ENCODE data around the gene MFSD11. TPM values are rescaled to one million over a fixed set of nuclear protein-coding genes. Genes with fewer than 3 reads are reported as not detected.
"Not testable (repeated sequence)": the region's sequence is repeated elsewhere in the genome, so short reads cannot be mapped to it uniquely, and the experiment has no call there.

Gene MFSD11
- total RNA-seq, 1 donor from 2014 or later: 29.0 TPM

DNA sequence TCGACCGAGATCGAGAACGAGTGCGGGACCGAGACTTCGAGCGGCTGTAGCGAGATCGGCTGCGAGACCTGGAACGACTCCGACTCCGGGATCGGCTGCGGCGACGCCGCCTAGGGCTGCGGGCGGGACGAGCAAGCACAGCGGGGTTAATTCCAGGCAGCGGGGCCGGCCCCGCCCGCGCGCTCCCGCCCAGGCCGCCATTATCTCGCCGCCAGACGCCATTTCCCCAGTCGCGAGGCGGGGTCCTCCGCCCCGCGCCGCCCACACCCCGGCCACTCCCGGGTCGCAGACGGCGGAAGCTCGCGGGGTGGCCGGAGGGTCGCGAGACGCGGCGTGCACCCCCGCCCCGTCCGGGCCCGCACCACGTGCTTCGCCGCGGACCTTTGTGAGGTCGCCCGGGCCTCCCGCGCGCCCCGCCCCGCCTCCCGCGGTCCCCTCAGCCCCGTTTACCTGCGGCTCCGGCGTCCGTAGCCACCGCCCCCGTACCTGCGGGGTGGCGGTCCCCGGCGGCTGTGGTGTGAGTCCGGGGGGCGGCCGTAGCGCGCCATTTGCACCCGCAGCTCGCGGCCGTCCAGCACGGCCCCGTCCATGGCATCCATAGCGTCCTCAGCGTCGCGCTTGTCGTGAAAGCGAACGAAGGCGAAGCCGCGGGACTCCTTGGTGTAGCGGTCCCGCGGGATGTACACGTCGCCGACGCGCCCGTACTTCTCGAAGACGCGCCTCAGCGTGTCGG is 1.4 kb upstream of the MFSD11 start:
- H3K4me1 Mint-ChIP-seq (ENCODE audit: unreplicated experiment): peaks cover 44% of the 10 kb centered on the region
- no peaks in the 10 kb centered on the region for H3K27me3 Mint-ChIP-seq

DNA sequence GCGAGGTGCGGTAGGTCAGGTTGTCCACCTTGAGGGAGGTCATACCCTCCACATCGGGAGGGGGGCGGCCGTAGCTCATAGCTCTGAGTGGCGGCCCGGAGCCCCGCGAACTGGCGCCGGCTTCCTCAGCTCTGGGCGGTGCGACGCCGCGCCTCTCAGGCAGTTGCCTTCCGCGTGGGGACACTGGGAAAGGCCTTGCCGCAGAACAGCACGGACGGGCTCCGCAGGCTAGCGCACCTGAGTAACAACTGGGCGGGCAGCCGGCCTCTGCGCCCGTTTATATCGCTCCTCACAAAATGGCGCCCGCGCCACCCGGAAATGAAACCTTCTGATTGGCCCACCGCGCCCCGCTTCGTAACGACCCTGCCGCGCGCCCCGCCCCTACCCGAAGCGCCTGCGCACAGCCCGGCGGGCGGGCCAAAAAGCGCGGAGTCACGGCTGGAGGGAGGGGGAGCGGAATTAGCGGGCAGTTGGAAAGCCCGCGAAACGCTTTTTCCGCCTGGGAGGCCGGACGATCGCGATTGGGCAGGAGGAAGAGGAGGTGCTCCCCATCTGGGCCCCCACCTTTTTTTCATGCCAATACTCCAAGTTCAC is 740 bp upstream of the MFSD11 start, which contains the start of gene SRSF2:
Gene SRSF2, minus strand, starts transcription at position 250 of the 594 bp plus-strand sequence. Its CDS starts 171 bp downstream, at position 79.
- peaks cover 44% of the 10 kb centered on the region for H3K4me1 Mint-ChIP-seq (ENCODE audit: unreplicated experiment)
- H3K27ac Mint-ChIP-seq: peak within 1 kb of the TSS; percentile 98
- H3K4me3 Mint-ChIP-seq: peak within 1 kb of the TSS; percentile 98
- peaks cover 41% of the 10 kb centered on the region for H3K36me3 Mint-ChIP-seq
- peak; percentile 100 for DNase-seq (ENCODE audit: extremely low spot score, unreplicated experiment)
- no peaks in the 10 kb centered on the region for H3K9me3 Mint-ChIP-seq
- H3K27me3 Mint-ChIP-seq: no peaks in the 10 kb centered on the region
- TF ChIP-seq, protein P1, sequence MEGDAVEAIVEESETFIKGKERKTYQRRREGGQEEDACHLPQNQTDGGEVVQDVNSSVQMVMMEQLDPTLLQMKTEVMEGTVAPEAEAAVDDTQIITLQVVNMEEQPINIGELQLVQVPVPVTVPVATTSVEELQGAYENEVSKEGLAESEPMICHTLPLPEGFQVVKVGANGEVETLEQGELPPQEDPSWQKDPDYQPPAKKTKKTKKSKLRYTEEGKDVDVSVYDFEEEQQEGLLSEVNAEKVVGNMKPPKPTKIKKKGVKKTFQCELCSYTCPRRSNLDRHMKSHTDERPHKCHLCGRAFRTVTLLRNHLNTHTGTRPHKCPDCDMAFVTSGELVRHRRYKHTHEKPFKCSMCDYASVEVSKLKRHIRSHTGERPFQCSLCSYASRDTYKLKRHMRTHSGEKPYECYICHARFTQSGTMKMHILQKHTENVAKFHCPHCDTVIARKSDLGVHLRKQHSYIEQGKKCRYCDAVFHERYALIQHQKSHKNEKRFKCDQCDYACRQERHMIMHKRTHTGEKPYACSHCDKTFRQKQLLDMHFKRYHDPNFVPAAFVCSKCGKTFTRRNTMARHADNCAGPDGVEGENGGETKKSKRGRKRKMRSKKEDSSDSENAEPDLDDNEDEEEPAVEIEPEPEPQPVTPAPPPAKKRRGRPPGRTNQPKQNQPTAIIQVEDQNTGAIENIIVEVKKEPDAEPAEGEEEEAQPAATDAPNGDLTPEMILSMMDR (conservative IDR thresholded peaks at IDR 0.05): no peak

More for the DNA sequence above, 1.4 kb upstream of the MFSD11 start:
- peak; percentile 81 for DNase-seq (ENCODE audit: extremely low spot score, unreplicated experiment)
- peak overlapping the region; percentile 98 for H3K4me3 Mint-ChIP-seq
- peak overlapping the region; percentile 98 for H3K27ac Mint-ChIP-seq
- H3K36me3 Mint-ChIP-seq: peaks cover 37% of the 10 kb centered on the region
- TF ChIP-seq, protein P1 (conservative IDR thresholded peaks at IDR 0.05): no peak
- no peaks in the 10 kb centered on the region for H3K9me3 Mint-ChIP-seq

DNA sequence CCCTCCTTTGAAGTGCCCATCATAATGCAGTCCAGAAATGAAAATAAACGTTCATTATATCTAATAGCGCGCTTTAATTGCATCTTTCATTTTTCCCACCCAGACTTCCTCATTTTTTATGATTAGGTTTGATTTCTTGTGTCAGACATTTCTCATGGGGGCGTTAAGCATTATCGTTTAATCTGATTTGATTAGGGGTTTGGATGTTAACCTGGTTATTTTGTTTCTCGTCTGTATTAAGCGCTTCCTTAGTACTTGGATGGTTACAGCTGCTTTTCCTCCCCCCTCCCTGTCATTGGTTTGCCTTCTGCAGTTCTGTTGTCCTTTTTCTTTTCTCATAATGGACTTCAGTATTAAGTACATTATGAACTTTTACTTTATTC is 540 bp downstream of the MFSD11 start:
- H3K4me1 Mint-ChIP-seq (ENCODE audit: unreplicated experiment): peaks cover 39% of the 10 kb centered on the region
- TF ChIP-seq, protein P1 (conservative IDR thresholded peaks at IDR 0.05): no peak
- DNase-seq (ENCODE audit: extremely low spot score, unreplicated experiment): no peak
- no peaks in the 10 kb centered on the region for H3K27me3 Mint-ChIP-seq
- H3K4me3 Mint-ChIP-seq: peak overlapping the region; percentile 98
- peaks cover 32% of the 10 kb centered on the region for H3K36me3 Mint-ChIP-seq
- H3K9me3 Mint-ChIP-seq: no peaks in the 10 kb centered on the region
- peak overlapping the region; percentile 98 for H3K27ac Mint-ChIP-seq

DNA sequence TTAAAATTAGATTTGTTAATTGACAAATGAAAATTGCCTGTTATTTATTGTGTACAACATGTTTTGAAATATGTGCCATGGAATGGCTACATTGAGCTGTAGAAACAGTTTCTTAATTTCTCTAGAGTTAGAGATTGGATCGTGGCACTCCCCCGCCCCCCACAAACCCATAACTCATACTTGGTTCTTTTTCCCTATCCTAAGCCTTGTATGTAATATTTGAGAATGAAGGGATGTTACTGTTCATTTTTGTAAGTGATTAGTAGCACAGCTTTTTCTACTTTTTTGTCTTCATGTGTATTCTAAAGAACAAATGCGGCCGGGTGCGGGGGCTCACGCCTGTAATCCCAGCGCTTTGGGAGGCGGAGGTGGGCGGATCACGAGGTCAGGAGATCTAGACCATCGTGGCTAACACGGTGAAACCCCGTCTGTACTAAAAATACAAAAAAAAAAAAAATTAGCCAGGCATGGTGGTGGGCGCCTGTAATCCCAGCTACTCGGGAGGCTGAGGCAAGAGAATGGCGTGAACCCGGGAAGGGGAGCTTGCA is 1.7 kb downstream of the MFSD11 start:
- H3K27ac Mint-ChIP-seq; H3K27me3 Mint-ChIP-seq; DNase-seq (ENCODE audit: extremely low spot score, unreplicated experiment); H3K9me3 Mint-ChIP-seq: not testable (repeated sequence)
- H3K4me3 Mint-ChIP-seq: peak overlapping the region; percentile 28
- peaks cover 25% of the 10 kb centered on the region for H3K36me3 Mint-ChIP-seq
- H3K4me1 Mint-ChIP-seq (ENCODE audit: unreplicated experiment): peaks cover 27% of the 10 kb centered on the region

DNA sequence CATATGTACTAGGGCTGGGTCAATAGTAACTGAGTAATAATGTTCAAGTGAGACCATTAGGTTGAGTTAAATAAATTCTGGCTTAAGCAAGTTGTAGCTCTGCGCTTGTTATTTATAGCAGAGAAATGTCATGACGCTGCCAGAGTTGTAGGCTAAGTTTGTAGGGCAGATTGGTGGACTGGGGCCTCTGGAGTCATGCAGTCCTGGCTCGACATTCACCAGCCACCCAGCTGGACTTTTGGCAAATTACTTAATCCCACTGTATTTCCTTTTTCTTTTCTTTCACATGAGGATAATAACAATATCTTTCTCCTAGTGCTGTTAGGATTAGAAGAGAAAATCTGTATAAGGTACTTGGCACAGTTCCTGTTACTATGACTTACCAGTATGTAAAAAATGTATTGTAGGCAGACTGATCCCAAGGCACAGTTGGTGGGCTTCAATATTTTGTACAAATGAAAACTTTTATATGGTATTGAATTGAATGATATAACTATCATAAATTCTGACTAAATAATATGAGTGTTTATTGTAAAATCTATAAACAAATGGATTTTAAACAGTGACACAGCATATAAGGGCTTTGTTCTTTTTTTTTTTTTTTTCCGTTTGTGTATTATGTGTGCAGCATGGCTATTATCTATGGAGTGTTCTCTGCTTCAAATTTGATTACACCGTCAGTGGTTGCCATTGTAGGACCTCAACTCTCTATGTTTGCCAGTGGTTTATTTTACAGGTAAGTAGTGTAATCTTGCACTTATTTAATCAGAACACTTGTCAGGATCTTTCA is 2.6 kb downstream of the MFSD11 start:
- Mint-ChIP-seq H3K27me3 (no peaks in the 10 kb centered on the region), H3K4me3 (peak overlapping the region; percentile 51), H3K36me3 (peaks cover 21% of the 10 kb centered on the region), H3K9me3 (no peaks in the 10 kb centered on the region), H3K27ac (no peak overlapping the region), H3K4me1 (ENCODE audit: unreplicated experiment) (peaks cover 22% of the 10 kb centered on the region)
- DNase-seq (ENCODE audit: extremely low spot score, unreplicated experiment): no peak
- TF ChIP-seq, protein P1 (conservative IDR thresholded peaks at IDR 0.05): no peak

All from type B pancreatic cell (in vitro differentiated cells).